GM12878 (cell line): ENCODE results near the gene HES2. TPM values are rescaled to one million over a fixed set of nuclear protein-coding genes. Genes with fewer than 3 reads are reported as not detected.

ENCODE experiments used
- ATAC-seq: fragments of 200-7000 bp; cut with Tn5 transposase; 3 replicates; pipeline ENCODE4 v1.9.1; 2020; ENCODE audit warnings: mild to moderate bottlenecking, moderate library complexity
- BruUV-seq: library from RNA; stranded (reverse); fragments of 400-500 nt; replicated peaks from 2 replicates; lab custom pipeline; 2021; lab: Mats Ljungman, UMichigan
- CTCF ChIA-PET: fragments of 300-600 bp; sonication (Branson Sonifier 250); formaldehyde crosslinking; extraction: SDS; loops from one replicate; lab custom pipeline; 2021; ENCODE audit warnings: inconsistent platforms; lab: Yijun Ruan, JAX
- POLR2A ChIA-PET: fragments of 350-600 bp; formaldehyde crosslinking; extraction: SDS; loops from one replicate; lab custom pipeline; 2021; ENCODE audit warnings: inconsistent platforms; lab: Charles Lee
- RAD21 ChIA-PET: fragments of 300-600 bp; sonication (Branson Sonifier 250); formaldehyde crosslinking; loops from one replicate; lab custom pipeline; 2023; ENCODE audit warnings: antibody characterized with exemption; ENCODE audit not compliant: unreplicated experiment; lab: Charles Lee
- SMC1A ChIA-PET: fragments of 300-600 bp; sonication (Branson Sonifier 250); formaldehyde crosslinking; loops from one replicate; lab custom pipeline; 2023; ENCODE audit not compliant: unreplicated experiment, uncharacterized antibody; lab: Charles Lee
- DNase-seq: peaks from one replicate; pipeline ENCODE4 v3.0.0-alpha.2; 2011; ENCODE audit warnings: low read depth, low spot score
- FAIRE-seq: peaks from 3 replicates; lab custom pipeline; 2011; peaks lifted over from hg19 to GRCh38; lab: Jason Lieb, UNC
- H2AFZ ChIP-seq: 2 replicates; pipeline ENCODE4 v1.6.0; 2011; ENCODE audit warnings: low read depth, low read length, control low read depth; ENCODE audit not compliant: control insufficient read depth
- H3K27ac ChIP-seq: 2 replicates; pipeline ENCODE4 v1.5.1; 2011; ENCODE audit warnings: control low read depth; ENCODE audit not compliant: control insufficient read depth, insufficient read depth
- H3K27me3 ChIP-seq, 2 experiments: replicated peaks in 1 of 2; 2 replicates each; pipeline versions ENCODE4 v1.6.0 to v1.6.1; 2011; ENCODE audit warnings: low read length in 1 of 2; ENCODE audit not compliant: control insufficient read depth in 2 of 2, insufficient read depth in 2 of 2
- H3K36me3 ChIP-seq, 2 experiments: 2 replicates each; pipeline ENCODE4 v1.5.1; 2011; ENCODE audit warnings: low read length in 1 of 2; ENCODE audit not compliant: control insufficient read depth in 2 of 2, insufficient read depth in 2 of 2
- H3K4me1 ChIP-seq: 2 replicates; pipeline ENCODE4 v1.6.1; 2011; ENCODE audit warnings: mild to moderate bottlenecking, low read length, moderate library complexity, mixed read lengths; ENCODE audit not compliant: control insufficient read depth, insufficient read depth
- H3K4me2 ChIP-seq: 2 replicates; pipeline ENCODE4 v1.6.0; 2011; ENCODE audit warnings: control low read depth; ENCODE audit not compliant: control insufficient read depth, insufficient read depth
- H3K4me3 ChIP-seq: fragments of 200-600 bp; sonication (generic); 2 replicates; pipeline ENCODE4 v1.5.1; 2016
- H3K79me2 ChIP-seq: 2 replicates; pipeline ENCODE4 v1.6.0; 2011; ENCODE audit warnings: low read length; ENCODE audit not compliant: control insufficient read depth, insufficient read depth
- H3K9ac ChIP-seq: 2 replicates; pipeline ENCODE4 v1.8.0; 2011; ENCODE audit warnings: low read length, control low read depth, mixed read lengths; ENCODE audit not compliant: control insufficient read depth, insufficient read depth
- H3K9me3 ChIP-seq: replicated peaks from 3 replicates; pipeline ENCODE4 v1.5.1; 2011; ENCODE audit warnings: mild to moderate bottlenecking, low read length; ENCODE audit not compliant: control insufficient read depth, insufficient read depth
- H4K20me1 ChIP-seq: 2 replicates; pipeline ENCODE4 v1.6.0; 2011; ENCODE audit not compliant: control insufficient read depth, insufficient read depth
- IKZF1 ChIP-seq: fragments of 450-650 bp; conservative IDR thresholded peaks from 2 replicates; pipeline ENCODE4 v1.6.1; 2017; ENCODE audit warnings: antibody characterized with exemption, mild to moderate bottlenecking
- MLLT1 ChIP-seq: fragments of 450-650 bp; IDR thresholded peaks from 2 replicates; pipeline ENCODE4 v1.6.1; 2016; ENCODE audit warnings: mild to moderate bottlenecking
- PBX3 ChIP-seq: IDR thresholded peaks from 2 replicates; pipeline ENCODE4 v1.6.1; 2011; ENCODE audit warnings: mild to moderate bottlenecking, low read depth, low read length, moderate library complexity; ENCODE audit not compliant: insufficient replicate concordance
- POLR2AphosphoS2 ChIP-seq: IDR thresholded peaks from 2 replicates; pipeline ENCODE4 v1.6.1; 2011; ENCODE audit warnings: low read depth, mild to moderate bottlenecking, low read length, improper control_type of control experiment, moderate library complexity
- RAD21 ChIP-seq: IDR thresholded peaks from 2 replicates; pipeline ENCODE4 v1.6.1; 2011; ENCODE audit warnings: mild to moderate bottlenecking, low read depth, low read length, moderate library complexity; ENCODE audit not compliant: insufficient read depth
- WGBS: methylation state at CpG from one replicate; pipeline ENCODE4 v1.1.6; 2016; ENCODE audit warnings: low lambda C conversion rate; ENCODE audit not compliant: insufficient replicate concordance, insufficient coverage; ENCODE audit errors: missing lambda C conversion rate; 5-methylcytosine and 5-hydroxymethylcytosine counted together
- in situ Hi-C: fragments of 300-500 bp; cut with MboI; formaldehyde crosslinking; loops from 9 replicates; pipeline ENCODE4 v1.14.3; 2018; ENCODE audit warnings: mixed read lengths
- intact Hi-C: fragments of 100-400 bp; cut with micrococcal nuclease; formaldehyde crosslinking; loops from one replicate; pipeline ENCODE4 v1.14.2; 2022; ENCODE audit not compliant: unreplicated experiment
- polyA plus RNA-seq, 11 experiments: library from polyadenylated mRNA; depleted of rRNA in 4 of 11; unstranded in 6 of 11; stranded (reverse) in 5 of 11; fragments of >200 nt; fragmentation: Nextera tagmentation in 4 of 11; fragmentation: Illumina TruSeq in 1 of 11; extraction: Ambion mirVana in 4 of 11; extraction: Trizol in 1 of 11; gene quantifications; 1 replicate in 1 of 11; 2 replicates in 10 of 11; pipeline versions ENCODE4 v1.2.1 to v1.2.3, GENCODE V29; 2011 to 2016; ENCODE audit warnings: inconsistent platforms in 2 of 11, missing spikeins in 2 of 11, low read depth in 1 of 11
- total RNA-seq, 4 experiments: library from RNA; depleted of rRNA in 3 of 4; stranded (reverse); fragments of >200 nt in 3 of 4; fragmentation: Illumina TruSeq in 1 of 4; extraction: Trizol in 1 of 4; gene quantifications; 2 replicates each; pipeline versions ENCODE4 v1.2.1 to v1.2.3, GENCODE V29; 2013 to 2021
- TF ChIP-seq, protein P1 (sequence below): fragments of 450-650 bp; formaldehyde crosslinking; IDR thresholded peaks from 2 replicates; pipeline ENCODE4 v1.4.0; 2020; ENCODE audit warnings: mild to moderate bottlenecking, moderate library complexity
- TF ChIP-seq, protein P2 (sequence below): fragments of 150-350 bp; IDR thresholded peaks from 2 replicates; pipeline ENCODE4 v1.6.1; 2014; ENCODE audit warnings: mild to moderate bottlenecking, low read depth, low read length

HES2 gene
- total and polyA plus RNA-seq, 10 of the 15 experiments (the other 5 are each of a cell fraction or from before 2014, with no cell fraction given): 0.13 to 2.0 (median 0.26) TPM

GRCh38 chr1:6367381-6368012, 52.2 kb downstream of the HES2 start (continued):
- TF ChIP-seq, protein P1, sequence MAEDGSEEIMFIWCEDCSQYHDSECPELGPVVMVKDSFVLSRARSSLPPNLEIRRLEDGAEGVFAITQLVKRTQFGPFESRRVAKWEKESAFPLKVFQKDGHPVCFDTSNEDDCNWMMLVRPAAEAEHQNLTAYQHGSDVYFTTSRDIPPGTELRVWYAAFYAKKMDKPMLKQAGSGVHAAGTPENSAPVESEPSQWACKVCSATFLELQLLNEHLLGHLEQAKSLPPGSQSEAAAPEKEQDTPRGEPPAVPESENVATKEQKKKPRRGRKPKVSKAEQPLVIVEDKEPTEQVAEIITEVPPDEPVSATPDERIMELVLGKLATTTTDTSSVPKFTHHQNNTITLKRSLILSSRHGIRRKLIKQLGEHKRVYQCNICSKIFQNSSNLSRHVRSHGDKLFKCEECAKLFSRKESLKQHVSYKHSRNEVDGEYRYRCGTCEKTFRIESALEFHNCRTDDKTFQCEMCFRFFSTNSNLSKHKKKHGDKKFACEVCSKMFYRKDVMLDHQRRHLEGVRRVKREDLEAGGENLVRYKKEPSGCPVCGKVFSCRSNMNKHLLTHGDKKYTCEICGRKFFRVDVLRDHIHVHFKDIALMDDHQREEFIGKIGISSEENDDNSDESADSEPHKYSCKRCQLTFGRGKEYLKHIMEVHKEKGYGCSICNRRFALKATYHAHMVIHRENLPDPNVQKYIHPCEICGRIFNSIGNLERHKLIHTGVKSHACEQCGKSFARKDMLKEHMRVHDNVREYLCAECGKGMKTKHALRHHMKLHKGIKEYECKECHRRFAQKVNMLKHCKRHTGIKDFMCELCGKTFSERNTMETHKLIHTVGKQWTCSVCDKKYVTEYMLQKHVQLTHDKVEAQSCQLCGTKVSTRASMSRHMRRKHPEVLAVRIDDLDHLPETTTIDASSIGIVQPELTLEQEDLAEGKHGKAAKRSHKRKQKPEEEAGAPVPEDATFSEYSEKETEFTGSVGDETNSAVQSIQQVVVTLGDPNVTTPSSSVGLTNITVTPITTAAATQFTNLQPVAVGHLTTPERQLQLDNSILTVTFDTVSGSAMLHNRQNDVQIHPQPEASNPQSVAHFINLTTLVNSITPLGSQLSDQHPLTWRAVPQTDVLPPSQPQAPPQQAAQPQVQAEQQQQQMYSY (CRISPR knock-in tag): no peak
- no peak for TF ChIP-seq RAD21
- no peak for TF ChIP-seq POLR2AphosphoS2

- Histone ChIP-seq H3K4me1 (peaks cover 7% of the 10 kb centered on the region), H3K4me2 (no peak overlapping the region), H3K79me2 (peaks cover 8% of the 10 kb centered on the region), H3K27me3 (no peaks in the 10 kb centered on the region), H3K4me3 (no peak overlapping the region), H3K9me3 (peaks cover 5% of the 10 kb centered on the region; the same call in 1 of the 3 replicates), H3K9ac (no peak overlapping the region), H2AFZ (no peak overlapping the region), H4K20me1 (no peaks in the 10 kb centered on the region), H3K36me3 (peaks cover 0 to 5% of the 10 kb centered on the region in 2 experiments; a peak in 1 of 4 replicates), H3K27ac (no peak overlapping the region)
- DNase-seq (no peak), ATAC-seq (peak; percentile 65), FAIRE-seq (no peak)
- in situ Hi-C loops: no loop called here
- WGBS: 64% methylated on average over 5 of the region's 5 CpGs
- intact Hi-C loops: no loop called here
- SMC1A ChIA-PET: no interaction called here
- POLR2A ChIA-PET: interaction anchor here (0.7 kb wide), 1 partner anchor 30 kb away, joined by 6 read pairs; no protein-coding TSS in a partner anchor
- BruUV-seq: no TSS peak
- RAD21 ChIA-PET: no interaction called here
- CTCF ChIA-PET: interaction anchor here (15.2 kb wide), 1 partner anchor 34 kb away, joined by 276 read pairs; the partner anchor contains the start of gene ACOT7
- TF ChIP-seq PBX3: no peak
- TF ChIP-seq, protein P2, sequence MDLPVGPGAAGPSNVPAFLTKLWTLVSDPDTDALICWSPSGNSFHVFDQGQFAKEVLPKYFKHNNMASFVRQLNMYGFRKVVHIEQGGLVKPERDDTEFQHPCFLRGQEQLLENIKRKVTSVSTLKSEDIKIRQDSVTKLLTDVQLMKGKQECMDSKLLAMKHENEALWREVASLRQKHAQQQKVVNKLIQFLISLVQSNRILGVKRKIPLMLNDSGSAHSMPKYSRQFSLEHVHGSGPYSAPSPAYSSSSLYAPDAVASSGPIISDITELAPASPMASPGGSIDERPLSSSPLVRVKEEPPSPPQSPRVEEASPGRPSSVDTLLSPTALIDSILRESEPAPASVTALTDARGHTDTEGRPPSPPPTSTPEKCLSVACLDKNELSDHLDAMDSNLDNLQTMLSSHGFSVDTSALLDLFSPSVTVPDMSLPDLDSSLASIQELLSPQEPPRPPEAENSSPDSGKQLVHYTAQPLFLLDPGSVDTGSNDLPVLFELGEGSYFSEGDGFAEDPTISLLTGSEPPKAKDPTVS: no peak
- TF ChIP-seq IKZF1: no peak
- no peak for TF ChIP-seq MLLT1
Measured at GRCh38 chr1:6365047-6365446, 54.7 kb downstream of the HES2 start.
